ENCODE measurements around the gene ZNF655.
A peak's percentile ranks its signal among the peaks of the same experiment; 100 is the strongest.
"Not testable (repeated sequence)": the region's sequence is repeated elsewhere in the genome, so short reads cannot be mapped to it uniquely, and the experiment has no call there.

ZNF655 gene

GRCh38 chr7:99558306-99559174 lies at the start of gene ZNF655:
TSS of gene ZNF655 (plus strand) at chr7:99558642. CDS start at chr7:99560560, 1,918 bp downstream.
- DNase-seq (ENCODE audit: low spot score), result no peak

GRCh38 chr7:99514050-99514449 lies 44.4 kb upstream of the ZNF655 start:
- peak; percentile 22 for DNase-seq (ENCODE audit: low spot score)

- DNase-seq (ENCODE audit: low spot score), result no peak
Observed at GRCh38 chr7:99521399-99521798, 37.0 kb upstream of the ZNF655 start.

- no peak for DNase-seq (ENCODE audit: low spot score)
Observed at GRCh38 chr7:99525713-99526440, 32.6 kb upstream of the ZNF655 start.

- DNase-seq (ENCODE audit: low spot score), result no peak
Observed at GRCh38 chr7:99531354-99531765, 27.1 kb upstream of the ZNF655 start.

- no peak for DNase-seq (ENCODE audit: low spot score)
Observed at GRCh38 chr7:99535667-99536066, 22.8 kb upstream of the ZNF655 start.

- no peak for DNase-seq (ENCODE audit: low spot score)
Observed at GRCh38 chr7:99539213-99539811, 19.1 kb upstream of the ZNF655 start.

- no peak for DNase-seq (ENCODE audit: low spot score)
Observed at GRCh38 chr7:99540542-99540941, 17.9 kb upstream of the ZNF655 start.

GRCh38 chr7:99541212-99541611 lies 17.2 kb upstream of the ZNF655 start:
- no peak for DNase-seq (ENCODE audit: low spot score)

GRCh38 chr7:99543081-99543671 lies 15.3 kb upstream of the ZNF655 start:
- no peak for DNase-seq (ENCODE audit: low spot score)

GRCh38 chr7:99543916-99544315 lies 14.5 kb upstream of the ZNF655 start:
- DNase-seq (ENCODE audit: low spot score), result no peak

GRCh38 chr7:99545308-99545707 lies 13.1 kb upstream of the ZNF655 start:
- not testable (repeated sequence) for DNase-seq (ENCODE audit: low spot score)

GRCh38 chr7:99549545-99549944 lies 8.9 kb upstream of the ZNF655 start:
- DNase-seq (ENCODE audit: low spot score), result not testable (repeated sequence)

- DNase-seq (ENCODE audit: low spot score), result no peak
Observed at GRCh38 chr7:99551334-99551733, 7.1 kb upstream of the ZNF655 start.

GRCh38 chr7:99551767-99552463 lies 6.5 kb upstream of the ZNF655 start, which contains the start of gene FAM200A:
TSS of gene FAM200A (minus strand) at chr7:99552114. CDS start at chr7:99548407, 3,707 bp downstream.
- peak; percentile 87 for DNase-seq (ENCODE audit: low spot score)

GRCh38 chr7:99553039-99553438 lies 5.4 kb upstream of the ZNF655 start:
- DNase-seq (ENCODE audit: low spot score), result no peak

- no peak for DNase-seq (ENCODE audit: low spot score)
Observed at GRCh38 chr7:99554939-99555338, 3.5 kb upstream of the ZNF655 start.

GRCh38 chr7:99557196-99557607 lies 1.2 kb upstream of the ZNF655 start:
- peak; percentile 52 for DNase-seq (ENCODE audit: low spot score)

- no peak for DNase-seq (ENCODE audit: low spot score)
Observed at GRCh38 chr7:99557940-99558305, 519 bp upstream of the ZNF655 start.

GRCh38 chr7:99559175-99559915 lies 903 bp downstream of the ZNF655 start:
- DNase-seq (ENCODE audit: low spot score), result no peak

Measured in kidney capillary endothelial cell (primary cell).